Measurements from ENCODE around the gene AP5S1. TPM values are rescaled to one million over a fixed set of nuclear protein-coding genes. Genes with fewer than 3 reads are reported as not detected.
A peak's percentile ranks its signal among the peaks of the same experiment; 100 is the strongest.

The AP5S1 gene
- total RNA-seq, 1 donor, result 20.4 TPM

- H3K4me3 ChIP-seq (ENCODE audit: low read depth, low read length), result no peak overlapping the region
- no peak for DNase-seq (ENCODE audit: low read depth)
- no peak for TF ChIP-seq CTCF (IDR thresholded peaks at IDR 0.05; ENCODE audit: insufficient read depth, low read length)
Observed at GRCh38 chr20:3803289-3803688, 17.1 kb upstream of the AP5S1 start.

- no peak for DNase-seq (ENCODE audit: low read depth)
- TF ChIP-seq CTCF (IDR thresholded peaks at IDR 0.05; ENCODE audit: insufficient read depth, low read length), result no peak
Observed at GRCh38 chr20:3803854-3804253, 16.5 kb upstream of the AP5S1 start.

GRCh38 chr20:3804254-3804751, 16.0 kb upstream of the AP5S1 start:
- H3K4me3 ChIP-seq (ENCODE audit: low read depth, low read length), result no peak overlapping the region
- DNase-seq (ENCODE audit: low read depth), result no peak
- TF ChIP-seq CTCF (IDR thresholded peaks at IDR 0.05; ENCODE audit: insufficient read depth, low read length), result no peak

More at GRCh38 chr20:3803854-3804253, 16.5 kb upstream of the AP5S1 start:
- no peak overlapping the region for H3K4me3 ChIP-seq (ENCODE audit: low read depth, low read length)

GRCh38 chr20:3804781-3805180, 15.6 kb upstream of the AP5S1 start:
- TF ChIP-seq CTCF (IDR thresholded peaks at IDR 0.05; ENCODE audit: insufficient read depth, low read length), result no peak
- DNase-seq (ENCODE audit: low read depth), result no peak
- H3K4me3 ChIP-seq (ENCODE audit: low read depth, low read length), result no peak overlapping the region

- TF ChIP-seq CTCF (IDR thresholded peaks at IDR 0.05; ENCODE audit: insufficient read depth, low read length), result no peak
- H3K4me3 ChIP-seq (ENCODE audit: low read depth, low read length), result peak overlapping the region; percentile 39
- DNase-seq (ENCODE audit: low read depth), result no peak
Observed at GRCh38 chr20:3808544-3808943, 11.8 kb upstream of the AP5S1 start.

GRCh38 chr20:3811467-3812258, 8.7 kb upstream of the AP5S1 start:
- DNase-seq (ENCODE audit: low read depth), result peak; percentile 100
- no peak for TF ChIP-seq CTCF (IDR thresholded peaks at IDR 0.05; ENCODE audit: insufficient read depth, low read length)
- H3K4me3 ChIP-seq (ENCODE audit: low read depth, low read length), result peak overlapping the region; percentile 63
